ENCODE data around the gene THUMPD1. TPM values are rescaled to one million over a fixed set of nuclear protein-coding genes. Genes with fewer than 3 reads are reported as not detected.
"Not testable (repeated sequence)": the region's sequence is repeated elsewhere in the genome, so short reads cannot be mapped to it uniquely, and the experiment has no call there.

The THUMPD1 gene
- total RNA-seq, 3 donors from 2014 or later = 30.8 to 52.8 (median 32.4) TPM

GRCh38 chr16:20696618-20697017 lies 45.0 kb downstream of the THUMPD1 start:
- no peaks in the 10 kb centered on the region for H3K36me3 ChIP-seq (ENCODE audit: low read depth)
- TF ChIP-seq CTCF (IDR thresholded peaks at IDR 0.05) = no peak
- no peaks in the 10 kb centered on the region for H3K4me1 ChIP-seq (ENCODE audit: low read depth)
- ATAC-seq (no peak), DNase-seq (no peak)
- H3K9me3 ChIP-seq = no peaks in the 10 kb centered on the region
- no peak overlapping the region for H3K4me3 ChIP-seq
- intact Hi-C loops (cut with DNase I, micrococcal nuclease) = no loop called here

GRCh38 chr16:20695024-20695423 lies 46.6 kb downstream of the THUMPD1 start:
- TF ChIP-seq CTCF (IDR thresholded peaks at IDR 0.05) = no peak
- Histone ChIP-seq H3K4me3 (no peak overlapping the region), H3K4me1 (ENCODE audit: low read depth) (no peaks in the 10 kb centered on the region), H3K9me3 (no peaks in the 10 kb centered on the region), H3K36me3 (ENCODE audit: low read depth) (no peaks in the 10 kb centered on the region)
- ATAC-seq (no peak), DNase-seq (no peak)
- intact Hi-C loops (cut with DNase I, micrococcal nuclease) = no loop called here

- H3K9me3 ChIP-seq; H3K4me1 ChIP-seq (ENCODE audit: low read depth); intact Hi-C loops (cut with DNase I, micrococcal nuclease); H3K4me3 ChIP-seq; ATAC-seq; H3K36me3 ChIP-seq (ENCODE audit: low read depth): not testable (repeated sequence)
- DNase-seq = peak in 1 of 3 donors; percentile 17
Measured at GRCh38 chr16:20694096-20694495, 47.5 kb downstream of the THUMPD1 start.

- H3K9me3 ChIP-seq = no peaks in the 10 kb centered on the region
- DNase-seq (no peak), ATAC-seq (no peak)
- no peak overlapping the region for H3K4me3 ChIP-seq
- H3K36me3 ChIP-seq (ENCODE audit: low read depth) = no peaks in the 10 kb centered on the region
- intact Hi-C loops (cut with DNase I, micrococcal nuclease) = no loop called here
- H3K4me1 ChIP-seq (ENCODE audit: low read depth) = no peaks in the 10 kb centered on the region
- no peak for TF ChIP-seq CTCF (IDR thresholded peaks at IDR 0.05)
Measured at GRCh38 chr16:20689668-20690067, 52.0 kb downstream of the THUMPD1 start.

GRCh38 chr16:20683812-20684211 lies 57.8 kb downstream of the THUMPD1 start:
- ATAC-seq (no peak), DNase-seq (no peak)
- Histone ChIP-seq H3K36me3 (ENCODE audit: low read depth) (no peaks in the 10 kb centered on the region), H3K4me1 (ENCODE audit: low read depth) (no peaks in the 10 kb centered on the region), H3K9me3 (no peaks in the 10 kb centered on the region), H3K4me3 (no peak overlapping the region)
- TF ChIP-seq CTCF (IDR thresholded peaks at IDR 0.05) = no peak
- intact Hi-C loops (cut with DNase I, micrococcal nuclease) = no loop called here

Other genes starting within 250 kb of the THUMPD1 start
- not detected for gene ACSM2B, start 165.5 kb downstream of the THUMPD1 start, total RNA-seq
- gene ACSM1, start 44.1 kb downstream of the THUMPD1 start, total RNA-seq = 1 to 10 TPM; 1.4 to 3.3 (median 1.5) TPM
- gene ACSM3, start 22.2 kb upstream of the THUMPD1 start, total RNA-seq = 10 to 100 TPM; 27.0 to 45.1 (median 42.2) TPM
- gene ERI2, start 64.7 kb upstream of the THUMPD1 start, total RNA-seq = 10 to 100 TPM; 16.2 to 30.3 (median 30.2) TPM
- gene REXO5, start 64.7 kb upstream of the THUMPD1 start, total RNA-seq = 1 to 10 TPM; 3.0 to 6.9 (median 4.1) TPM
- 10 to 100 TPM in 2 of 3 donors, 1 to 10 TPM in 1; 10.0 to 21.5 (median 12.2) TPM for gene DCUN1D3, start 158.5 kb upstream of the THUMPD1 start, total RNA-seq
- gene LYRM1, start 159.0 kb upstream of the THUMPD1 start, total RNA-seq = 10 to 100 TPM; 16.4 to 25.2 (median 17.3) TPM

All from mucosa of descending colon (tissue), 3 donors.